SK-N-SH treated with all-trans-retinoic acid at 6 μM for 48 hours (cell line): ENCODE results near the gene TRIM47.
A peak's percentile ranks its signal among the peaks of the same experiment; 100 is the strongest.

Experiments
- ATAC-seq: fragments of 200-7000 bp; cut with Tn5 transposase; 3 replicates; pipeline ENCODE4 v1.9.1; 2020; ENCODE audit warnings: mild to moderate bottlenecking, moderate library complexity
- ARNTL ChIP-seq: fragments of 450-650 bp; formaldehyde crosslinking; IDR thresholded peaks from 2 replicates; pipeline ENCODE4 v1.5.0; 2020; ENCODE audit warnings: low read depth, mild to moderate bottlenecking, moderate library complexity, borderline replicate concordance
- CSDC2 ChIP-seq: fragments of 250-450 bp; sonication (Bioruptor Pico); IDR thresholded peaks from 2 replicates; pipeline ENCODE4 v1.5.0; 2020; ENCODE audit warnings: mild to moderate bottlenecking, moderate library complexity
- ISL1 ChIP-seq: fragments of 250-450 bp; sonication (Bioruptor Pico); IDR thresholded peaks from 2 replicates; pipeline ENCODE4 v2.1.2; 2022; ENCODE audit warnings: mild to moderate bottlenecking, moderate library complexity
- RARB ChIP-seq: fragments of 250-450 bp; sonication (Bioruptor Pico); IDR thresholded peaks from 2 replicates; pipeline ENCODE4 v1.8.0; 2021; ENCODE audit warnings: mild to moderate bottlenecking, moderate library complexity
- SNAI2 ChIP-seq: fragments of 250-450 bp; sonication (Bioruptor Pico); IDR thresholded peaks from 2 replicates; pipeline ENCODE4 v1.5.0; 2020; ENCODE audit warnings: mild to moderate bottlenecking, moderate library complexity
- TOX ChIP-seq: fragments of 250-450 bp; sonication (Bioruptor Pico); IDR thresholded peaks from 2 replicates; pipeline ENCODE4 v1.8.0; 2021; ENCODE audit warnings: mild to moderate bottlenecking, moderate library complexity, borderline replicate concordance
- ZC3H10 ChIP-seq: fragments of 250-450 bp; sonication (Bioruptor Pico); IDR thresholded peaks from 2 replicates; pipeline ENCODE4 v1.5.1; 2021; ENCODE audit warnings: mild to moderate bottlenecking, moderate library complexity
- ZFP3 ChIP-seq: fragments of 250-450 bp; sonication (Bioruptor Pico); IDR thresholded peaks from 2 replicates; pipeline ENCODE4 v1.5.0; 2020; ENCODE audit warnings: mild to moderate bottlenecking, moderate library complexity
- ZFP30 ChIP-seq: fragments of 450-650 bp; formaldehyde crosslinking; IDR thresholded peaks from 2 replicates; pipeline ENCODE4 v1.5.0; 2022; ENCODE audit warnings: mild to moderate bottlenecking, moderate library complexity
- ZNF565 ChIP-seq: fragments of 450-650 bp; formaldehyde crosslinking; conservative IDR thresholded peaks from 2 replicates; pipeline ENCODE4 v1.5.0; 2020; ENCODE audit warnings: low read depth, mild to moderate bottlenecking, moderate library complexity
- ZNF8 ChIP-seq: fragments of 450-650 bp; formaldehyde crosslinking; IDR thresholded peaks from 2 replicates; pipeline ENCODE4 v1.5.0; 2020; ENCODE audit warnings: mild to moderate bottlenecking, moderate library complexity
- TF ChIP-seq, protein P1 (sequence below): fragments of 250-450 bp; sonication (Bioruptor Pico); IDR thresholded peaks from 2 replicates; pipeline ENCODE4 v1.8.0; 2021; ENCODE audit warnings: low read depth, mild to moderate bottlenecking, moderate library complexity, borderline replicate concordance
- TF ChIP-seq, protein P2 (sequence below): fragments of 250-450 bp; sonication (Bioruptor Pico); IDR thresholded peaks from 2 replicates; pipeline ENCODE4 v1.5.0; 2020; ENCODE audit warnings: mild to moderate bottlenecking, moderate library complexity
- TF ChIP-seq, protein P3 (sequence below): fragments of 250-450 bp; sonication (Bioruptor Pico); IDR thresholded peaks from 2 replicates; pipeline ENCODE4 v1.5.1; 2021; ENCODE audit warnings: mild to moderate bottlenecking, moderate library complexity
- TF ChIP-seq, protein P4 (sequence below): fragments of 250-450 bp; sonication (Bioruptor Pico); IDR thresholded peaks from 2 replicates; pipeline ENCODE4 v1.5.1; 2020; ENCODE audit warnings: low read depth, mild to moderate bottlenecking, moderate library complexity
- TF ChIP-seq, protein P5 (sequence below): fragments of 250-450 bp; sonication (Bioruptor Pico); IDR thresholded peaks from 2 replicates; pipeline ENCODE4 v1.8.0; 2020; ENCODE audit warnings: mild to moderate bottlenecking, moderate library complexity, borderline replicate concordance

The TRIM47 gene

DNA sequence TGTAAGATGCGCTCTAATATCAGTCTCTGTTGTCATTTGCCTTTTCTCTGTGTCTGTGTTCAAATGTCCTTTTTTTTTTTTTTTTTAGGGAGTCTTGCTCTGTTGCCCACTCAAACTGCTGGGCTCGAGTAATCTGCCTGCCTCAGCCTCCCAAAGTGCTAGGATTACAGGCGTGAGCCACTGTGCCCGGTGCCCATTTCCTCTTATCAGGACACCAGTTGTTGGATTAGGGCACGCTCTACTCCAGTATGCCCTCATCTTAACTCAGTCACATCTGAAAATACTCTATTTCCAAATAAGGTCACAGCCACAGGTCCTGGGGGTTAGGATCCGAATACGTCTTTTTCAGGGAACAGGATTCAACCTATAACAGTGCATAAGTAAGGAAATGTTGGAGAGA, 1.9 kb upstream of the TRIM47 start:
- TF ChIP-seq ZNF565, result no peak
- TF ChIP-seq ZNF8 (CRISPR knock-in tag), result no peak
- TF ChIP-seq RARB, result no peak
- no peak for TF ChIP-seq TOX (CRISPR knock-in tag)
- TF ChIP-seq CSDC2 (CRISPR knock-in tag), result no peak
- TF ChIP-seq ISL1 (CRISPR knock-in tag), result no peak
- TF ChIP-seq, protein P1, sequence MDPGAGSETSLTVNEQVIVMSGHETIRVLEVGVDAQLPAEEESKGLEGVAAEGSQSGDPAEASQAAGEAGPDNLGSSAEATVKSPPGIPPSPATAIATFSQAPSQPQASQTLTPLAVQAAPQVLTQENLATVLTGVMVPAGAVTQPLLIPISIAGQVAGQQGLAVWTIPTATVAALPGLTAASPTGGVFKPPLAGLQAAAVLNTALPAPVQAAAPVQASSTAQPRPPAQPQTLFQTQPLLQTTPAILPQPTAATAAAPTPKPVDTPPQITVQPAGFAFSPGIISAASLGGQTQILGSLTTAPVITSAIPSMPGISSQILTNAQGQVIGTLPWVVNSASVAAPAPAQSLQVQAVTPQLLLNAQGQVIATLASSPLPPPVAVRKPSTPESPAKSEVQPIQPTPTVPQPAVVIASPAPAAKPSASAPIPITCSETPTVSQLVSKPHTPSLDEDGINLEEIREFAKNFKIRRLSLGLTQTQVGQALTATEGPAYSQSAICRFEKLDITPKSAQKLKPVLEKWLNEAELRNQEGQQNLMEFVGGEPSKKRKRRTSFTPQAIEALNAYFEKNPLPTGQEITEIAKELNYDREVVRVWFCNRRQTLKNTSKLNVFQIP, result no peak
- TF ChIP-seq, protein P2, sequence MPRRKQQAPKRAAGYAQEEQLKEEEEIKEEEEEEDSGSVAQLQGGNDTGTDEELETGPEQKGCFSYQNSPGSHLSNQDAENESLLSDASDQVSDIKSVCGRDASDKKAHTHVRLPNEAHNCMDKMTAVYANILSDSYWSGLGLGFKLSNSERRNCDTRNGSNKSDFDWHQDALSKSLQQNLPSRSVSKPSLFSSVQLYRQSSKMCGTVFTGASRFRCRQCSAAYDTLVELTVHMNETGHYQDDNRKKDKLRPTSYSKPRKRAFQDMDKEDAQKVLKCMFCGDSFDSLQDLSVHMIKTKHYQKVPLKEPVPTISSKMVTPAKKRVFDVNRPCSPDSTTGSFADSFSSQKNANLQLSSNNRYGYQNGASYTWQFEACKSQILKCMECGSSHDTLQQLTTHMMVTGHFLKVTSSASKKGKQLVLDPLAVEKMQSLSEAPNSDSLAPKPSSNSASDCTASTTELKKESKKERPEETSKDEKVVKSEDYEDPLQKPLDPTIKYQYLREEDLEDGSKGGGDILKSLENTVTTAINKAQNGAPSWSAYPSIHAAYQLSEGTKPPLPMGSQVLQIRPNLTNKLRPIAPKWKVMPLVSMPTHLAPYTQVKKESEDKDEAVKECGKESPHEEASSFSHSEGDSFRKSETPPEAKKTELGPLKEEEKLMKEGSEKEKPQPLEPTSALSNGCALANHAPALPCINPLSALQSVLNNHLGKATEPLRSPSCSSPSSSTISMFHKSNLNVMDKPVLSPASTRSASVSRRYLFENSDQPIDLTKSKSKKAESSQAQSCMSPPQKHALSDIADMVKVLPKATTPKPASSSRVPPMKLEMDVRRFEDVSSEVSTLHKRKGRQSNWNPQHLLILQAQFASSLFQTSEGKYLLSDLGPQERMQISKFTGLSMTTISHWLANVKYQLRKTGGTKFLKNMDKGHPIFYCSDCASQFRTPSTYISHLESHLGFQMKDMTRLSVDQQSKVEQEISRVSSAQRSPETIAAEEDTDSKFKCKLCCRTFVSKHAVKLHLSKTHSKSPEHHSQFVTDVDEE (CRISPR knock-in tag), result no peak
- TF ChIP-seq, protein P3, sequence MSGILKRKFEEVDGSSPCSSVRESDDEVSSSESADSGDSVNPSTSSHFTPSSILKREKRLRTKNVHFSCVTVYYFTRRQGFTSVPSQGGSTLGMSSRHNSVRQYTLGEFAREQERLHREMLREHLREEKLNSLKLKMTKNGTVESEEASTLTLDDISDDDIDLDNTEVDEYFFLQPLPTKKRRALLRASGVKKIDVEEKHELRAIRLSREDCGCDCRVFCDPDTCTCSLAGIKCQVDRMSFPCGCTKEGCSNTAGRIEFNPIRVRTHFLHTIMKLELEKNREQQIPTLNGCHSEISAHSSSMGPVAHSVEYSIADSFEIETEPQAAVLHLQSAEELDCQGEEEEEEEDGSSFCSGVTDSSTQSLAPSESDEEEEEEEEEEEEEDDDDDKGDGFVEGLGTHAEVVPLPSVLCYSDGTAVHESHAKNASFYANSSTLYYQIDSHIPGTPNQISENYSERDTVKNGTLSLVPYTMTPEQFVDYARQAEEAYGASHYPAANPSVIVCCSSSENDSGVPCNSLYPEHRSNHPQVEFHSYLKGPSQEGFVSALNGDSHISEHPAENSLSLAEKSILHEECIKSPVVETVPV (CRISPR knock-in tag), result no peak
- TF ChIP-seq, protein P4, sequence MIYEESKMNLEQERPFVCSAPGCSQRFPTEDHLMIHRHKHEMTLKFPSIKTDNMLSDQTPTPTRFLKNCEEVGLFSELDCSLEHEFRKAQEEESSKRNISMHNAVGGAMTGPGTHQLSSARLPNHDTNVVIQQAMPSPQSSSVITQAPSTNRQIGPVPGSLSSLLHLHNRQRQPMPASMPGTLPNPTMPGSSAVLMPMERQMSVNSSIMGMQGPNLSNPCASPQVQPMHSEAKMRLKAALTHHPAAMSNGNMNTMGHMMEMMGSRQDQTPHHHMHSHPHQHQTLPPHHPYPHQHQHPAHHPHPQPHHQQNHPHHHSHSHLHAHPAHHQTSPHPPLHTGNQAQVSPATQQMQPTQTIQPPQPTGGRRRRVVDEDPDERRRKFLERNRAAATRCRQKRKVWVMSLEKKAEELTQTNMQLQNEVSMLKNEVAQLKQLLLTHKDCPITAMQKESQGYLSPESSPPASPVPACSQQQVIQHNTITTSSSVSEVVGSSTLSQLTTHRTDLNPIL (CRISPR knock-in tag), result no peak
- TF ChIP-seq ZFP3 (CRISPR knock-in tag), result no peak
- no peak for TF ChIP-seq ARNTL (CRISPR knock-in tag)
- no peak for TF ChIP-seq SNAI2 (CRISPR knock-in tag)
- ATAC-seq, result no peak

DNA sequence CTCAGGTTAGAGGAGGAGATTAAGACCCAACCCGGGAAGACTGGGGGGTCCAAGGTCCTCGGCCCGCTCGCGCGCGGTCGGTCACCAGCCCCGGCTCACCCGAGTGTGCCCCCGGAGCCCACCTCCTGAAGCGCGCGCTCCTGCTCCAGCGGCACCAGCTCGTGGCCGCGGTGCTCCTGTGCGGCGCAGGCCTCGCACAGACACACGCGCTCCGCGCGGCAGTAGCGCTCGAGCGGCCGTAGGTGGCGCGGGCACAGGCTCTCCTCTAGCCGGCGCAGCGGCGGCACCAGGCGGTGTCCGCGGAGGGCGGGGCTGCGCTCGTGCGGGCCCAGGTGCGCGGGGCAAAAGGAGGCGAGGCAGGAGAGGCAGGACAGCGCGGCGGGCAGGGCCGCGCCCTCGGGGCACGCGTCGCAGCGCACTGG, 618 bp downstream of the TRIM47 start:
- ATAC-seq, result peak; percentile 80
- TF ChIP-seq, protein P4 (CRISPR knock-in tag), result no peak
- TF ChIP-seq ZFP3 (CRISPR knock-in tag) (peak; percentile 88), ZC3H10 (CRISPR knock-in tag) (no peak), ZFP30 (no peak)
- TF ChIP-seq, all 23 proteins: peak for 1

DNA sequence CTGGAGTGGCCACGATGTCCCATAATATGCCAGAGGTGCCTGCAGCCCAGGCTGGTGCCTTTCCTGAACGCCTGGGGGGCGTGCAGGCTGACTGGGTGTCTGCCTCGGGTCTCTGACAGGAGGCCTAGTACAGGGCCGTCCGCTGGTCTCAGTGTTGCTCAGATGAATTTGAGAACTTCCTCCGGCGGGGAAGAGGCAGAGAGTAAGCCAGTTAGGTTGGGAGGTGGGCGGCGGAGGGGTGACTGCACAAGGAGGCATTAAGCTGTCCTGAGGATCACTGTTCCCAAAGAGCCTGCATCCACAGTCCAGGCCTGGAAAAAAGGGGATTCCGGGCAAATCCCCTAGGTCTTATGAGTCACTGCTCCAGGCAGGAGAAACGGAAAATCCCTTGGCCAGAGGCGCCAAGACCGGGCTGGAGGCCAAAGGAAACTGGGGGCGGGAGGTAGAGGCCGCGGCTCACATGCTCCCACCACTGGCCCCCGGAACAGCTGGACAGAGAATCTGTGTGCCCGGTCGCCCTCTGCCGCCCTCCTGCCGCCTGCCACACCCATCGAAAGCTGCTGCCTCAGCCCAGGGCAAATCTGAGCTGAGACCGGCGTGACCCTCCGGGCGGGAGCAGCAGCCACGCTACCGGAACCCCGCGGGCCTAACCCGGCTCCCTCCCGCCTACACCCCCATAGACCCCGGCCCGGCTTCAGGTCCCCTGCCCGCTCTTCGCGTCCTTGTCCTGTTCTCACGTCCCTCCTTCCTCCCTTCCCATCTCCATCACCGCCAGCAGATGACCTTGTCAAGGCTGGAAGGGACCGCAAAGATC, 1.2 kb downstream of the TRIM47 start:
- TF ChIP-seq ZNF565, result no peak
- peak; percentile 56; the same call in 1 of the 2 replicates for TF ChIP-seq RARB
- TF ChIP-seq, protein P5, sequence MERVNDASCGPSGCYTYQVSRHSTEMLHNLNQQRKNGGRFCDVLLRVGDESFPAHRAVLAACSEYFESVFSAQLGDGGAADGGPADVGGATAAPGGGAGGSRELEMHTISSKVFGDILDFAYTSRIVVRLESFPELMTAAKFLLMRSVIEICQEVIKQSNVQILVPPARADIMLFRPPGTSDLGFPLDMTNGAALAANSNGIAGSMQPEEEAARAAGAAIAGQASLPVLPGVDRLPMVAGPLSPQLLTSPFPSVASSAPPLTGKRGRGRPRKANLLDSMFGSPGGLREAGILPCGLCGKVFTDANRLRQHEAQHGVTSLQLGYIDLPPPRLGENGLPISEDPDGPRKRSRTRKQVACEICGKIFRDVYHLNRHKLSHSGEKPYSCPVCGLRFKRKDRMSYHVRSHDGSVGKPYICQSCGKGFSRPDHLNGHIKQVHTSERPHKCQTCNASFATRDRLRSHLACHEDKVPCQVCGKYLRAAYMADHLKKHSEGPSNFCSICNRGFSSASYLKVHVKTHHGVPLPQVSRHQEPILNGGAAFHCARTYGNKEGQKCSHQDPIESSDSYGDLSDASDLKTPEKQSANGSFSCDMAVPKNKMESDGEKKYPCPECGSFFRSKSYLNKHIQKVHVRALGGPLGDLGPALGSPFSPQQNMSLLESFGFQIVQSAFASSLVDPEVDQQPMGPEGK (CRISPR knock-in tag), result peak; percentile 57; the same call in 1 of the 2 replicates
- no peak for TF ChIP-seq ZFP3 (CRISPR knock-in tag)
- TF ChIP-seq ZC3H10 (CRISPR knock-in tag), result no peak
- TF ChIP-seq, protein P4 (CRISPR knock-in tag), result no peak
- peak; percentile 69 for ATAC-seq
